ENCODE measurements around the gene GABPB2.

Gene GABPB2

GRCh38 chr1:151106894-151107293 lies 36.3 kb downstream of the GABPB2 start:
- Histone ChIP-seq H3K36me3 (ENCODE audit: insufficient read depth, low read length) (no peaks in the 10 kb centered on the region), H3K4me3 (ENCODE audit: low read length) (no peak overlapping the region), H3K9me3 (replicated peaks; ENCODE audit: low read length) (no peaks in the 10 kb centered on the region), H3K4me2 (ENCODE audit: low read length) (no peak overlapping the region), H3K27me3 (ENCODE audit: control insufficient read depth, insufficient read depth, low read length) (no peaks in the 10 kb centered on the region), H3K4me1 (ENCODE audit: control insufficient read depth, insufficient read depth, low read length) (peaks cover 9% of the 10 kb centered on the region), H3K9ac (ENCODE audit: low read depth, low read length) (no peak overlapping the region)

GRCh38 chr1:151108331-151108730 lies 37.8 kb downstream of the GABPB2 start:
- Histone ChIP-seq H3K9me3 (replicated peaks; ENCODE audit: low read length) (no peaks in the 10 kb centered on the region), H3K4me2 (ENCODE audit: low read length) (no peak overlapping the region), H3K4me3 (ENCODE audit: low read length) (no peak overlapping the region), H3K27me3 (ENCODE audit: control insufficient read depth, insufficient read depth, low read length) (no peaks in the 10 kb centered on the region), H3K36me3 (ENCODE audit: insufficient read depth, low read length) (no peaks in the 10 kb centered on the region), H3K9ac (ENCODE audit: low read depth, low read length) (no peak overlapping the region), H3K4me1 (ENCODE audit: control insufficient read depth, insufficient read depth, low read length) (peaks cover 9% of the 10 kb centered on the region)

- Histone ChIP-seq H3K36me3 (ENCODE audit: insufficient read depth, low read length) (no peaks in the 10 kb centered on the region), H3K9ac (ENCODE audit: low read depth, low read length) (no peak overlapping the region), H3K4me3 (ENCODE audit: low read length) (no peak overlapping the region), H3K27me3 (ENCODE audit: control insufficient read depth, insufficient read depth, low read length) (no peaks in the 10 kb centered on the region), H3K4me2 (ENCODE audit: low read length) (no peak overlapping the region), H3K9me3 (replicated peaks; ENCODE audit: low read length) (no peaks in the 10 kb centered on the region), H3K4me1 (ENCODE audit: control insufficient read depth, insufficient read depth, low read length) (no peaks in the 10 kb centered on the region)
Measured at GRCh38 chr1:151113877-151114276, 43.3 kb downstream of the GABPB2 start.

GRCh38 chr1:151124763-151125403 lies 54.3 kb downstream of the GABPB2 start:
- no peak overlapping the region for H3K4me3 ChIP-seq (ENCODE audit: low read length)
- no peak overlapping the region for H3K4me2 ChIP-seq (ENCODE audit: low read length)
- no peaks in the 10 kb centered on the region for H3K9me3 ChIP-seq (replicated peaks; ENCODE audit: low read length)
- no peaks in the 10 kb centered on the region for H3K36me3 ChIP-seq (ENCODE audit: insufficient read depth, low read length)
- H3K9ac ChIP-seq (ENCODE audit: low read depth, low read length): no peak overlapping the region
- no peaks in the 10 kb centered on the region for H3K27me3 ChIP-seq (ENCODE audit: control insufficient read depth, insufficient read depth, low read length)
- H3K4me1 ChIP-seq (ENCODE audit: control insufficient read depth, insufficient read depth, low read length): no peaks in the 10 kb centered on the region

GRCh38 chr1:151128800-151129199 lies 58.2 kb downstream of the GABPB2 start:
- Histone ChIP-seq H3K4me3 (ENCODE audit: low read length) (no peak overlapping the region), H3K27me3 (ENCODE audit: control insufficient read depth, insufficient read depth, low read length) (no peaks in the 10 kb centered on the region), H3K9me3 (replicated peaks; ENCODE audit: low read length) (no peaks in the 10 kb centered on the region), H3K36me3 (ENCODE audit: insufficient read depth, low read length) (no peaks in the 10 kb centered on the region), H3K9ac (ENCODE audit: low read depth, low read length) (no peak overlapping the region), H3K4me2 (ENCODE audit: low read length) (no peak overlapping the region), H3K4me1 (ENCODE audit: control insufficient read depth, insufficient read depth, low read length) (no peaks in the 10 kb centered on the region)

- Histone ChIP-seq H3K36me3 (ENCODE audit: insufficient read depth, low read length) (no peaks in the 10 kb centered on the region), H3K9ac (ENCODE audit: low read depth, low read length) (no peak overlapping the region), H3K27me3 (ENCODE audit: control insufficient read depth, insufficient read depth, low read length) (no peaks in the 10 kb centered on the region), H3K4me2 (ENCODE audit: low read length) (no peak overlapping the region), H3K9me3 (replicated peaks; ENCODE audit: low read length) (no peaks in the 10 kb centered on the region), H3K4me1 (ENCODE audit: control insufficient read depth, insufficient read depth, low read length) (no peaks in the 10 kb centered on the region), H3K4me3 (ENCODE audit: low read length) (no peak overlapping the region)
Measured at GRCh38 chr1:151130987-151131586, 60.5 kb downstream of the GABPB2 start.

GRCh38 chr1:151131701-151132334 lies 61.3 kb downstream of the GABPB2 start:
- Histone ChIP-seq H3K4me1 (ENCODE audit: control insufficient read depth, insufficient read depth, low read length) (no peaks in the 10 kb centered on the region), H3K4me2 (ENCODE audit: low read length) (no peak overlapping the region), H3K27me3 (ENCODE audit: control insufficient read depth, insufficient read depth, low read length) (no peaks in the 10 kb centered on the region), H3K36me3 (ENCODE audit: insufficient read depth, low read length) (no peaks in the 10 kb centered on the region), H3K4me3 (ENCODE audit: low read length) (no peak overlapping the region), H3K9me3 (replicated peaks; ENCODE audit: low read length) (no peaks in the 10 kb centered on the region), H3K9ac (ENCODE audit: low read depth, low read length) (no peak overlapping the region)

GRCh38 chr1:151132335-151133017 lies 61.9 kb downstream of the GABPB2 start:
- Histone ChIP-seq H3K4me2 (ENCODE audit: low read length) (no peak overlapping the region), H3K27me3 (ENCODE audit: control insufficient read depth, insufficient read depth, low read length) (no peaks in the 10 kb centered on the region), H3K9ac (ENCODE audit: low read depth, low read length) (no peak overlapping the region), H3K36me3 (ENCODE audit: insufficient read depth, low read length) (no peaks in the 10 kb centered on the region), H3K9me3 (replicated peaks; ENCODE audit: low read length) (no peaks in the 10 kb centered on the region), H3K4me1 (ENCODE audit: control insufficient read depth, insufficient read depth, low read length) (no peaks in the 10 kb centered on the region), H3K4me3 (ENCODE audit: low read length) (no peak overlapping the region)

- no peaks in the 10 kb centered on the region for H3K9me3 ChIP-seq (replicated peaks; ENCODE audit: low read length)
- no peaks in the 10 kb centered on the region for H3K4me1 ChIP-seq (ENCODE audit: control insufficient read depth, insufficient read depth, low read length)
- H3K9ac ChIP-seq (ENCODE audit: low read depth, low read length): no peak overlapping the region
- no peak overlapping the region for H3K4me2 ChIP-seq (ENCODE audit: low read length)
- H3K27me3 ChIP-seq (ENCODE audit: control insufficient read depth, insufficient read depth, low read length): no peaks in the 10 kb centered on the region
- no peaks in the 10 kb centered on the region for H3K36me3 ChIP-seq (ENCODE audit: insufficient read depth, low read length)
- no peak overlapping the region for H3K4me3 ChIP-seq (ENCODE audit: low read length)
Measured at GRCh38 chr1:151133018-151133806, 62.7 kb downstream of the GABPB2 start.

- Histone ChIP-seq H3K9me3 (replicated peaks; ENCODE audit: low read length) (no peaks in the 10 kb centered on the region), H3K4me2 (ENCODE audit: low read length) (no peak overlapping the region), H3K4me1 (ENCODE audit: control insufficient read depth, insufficient read depth, low read length) (no peaks in the 10 kb centered on the region), H3K4me3 (ENCODE audit: low read length) (no peak overlapping the region), H3K36me3 (ENCODE audit: insufficient read depth, low read length) (no peaks in the 10 kb centered on the region), H3K9ac (ENCODE audit: low read depth, low read length) (no peak overlapping the region), H3K27me3 (ENCODE audit: control insufficient read depth, insufficient read depth, low read length) (no peaks in the 10 kb centered on the region)
Measured at GRCh38 chr1:151134396-151134795, 63.8 kb downstream of the GABPB2 start.

- Histone ChIP-seq H3K9ac (ENCODE audit: low read depth, low read length) (no peak overlapping the region), H3K36me3 (ENCODE audit: insufficient read depth, low read length) (no peaks in the 10 kb centered on the region), H3K27me3 (ENCODE audit: control insufficient read depth, insufficient read depth, low read length) (no peaks in the 10 kb centered on the region), H3K4me1 (ENCODE audit: control insufficient read depth, insufficient read depth, low read length) (no peaks in the 10 kb centered on the region), H3K9me3 (replicated peaks; ENCODE audit: low read length) (no peaks in the 10 kb centered on the region), H3K4me3 (ENCODE audit: low read length) (no peak overlapping the region), H3K4me2 (ENCODE audit: low read length) (no peak overlapping the region)
Measured at GRCh38 chr1:151134991-151135390, 64.4 kb downstream of the GABPB2 start.

Data from skeletal muscle satellite cell (primary cell).